GOT3 (cell line): Measurements from ENCODE around the gene RPS19.
"Not testable (repeated sequence)": the region's sequence is repeated elsewhere in the genome, so short reads cannot be mapped to it uniquely, and the experiment has no call there.

Experiments
- DNase-seq: peaks from one replicate; lab custom pipeline; 2025; ENCODE audit warnings: mixed read lengths; lab: John Stamatoyannopoulos, UW

The RPS19 gene

DNA sequence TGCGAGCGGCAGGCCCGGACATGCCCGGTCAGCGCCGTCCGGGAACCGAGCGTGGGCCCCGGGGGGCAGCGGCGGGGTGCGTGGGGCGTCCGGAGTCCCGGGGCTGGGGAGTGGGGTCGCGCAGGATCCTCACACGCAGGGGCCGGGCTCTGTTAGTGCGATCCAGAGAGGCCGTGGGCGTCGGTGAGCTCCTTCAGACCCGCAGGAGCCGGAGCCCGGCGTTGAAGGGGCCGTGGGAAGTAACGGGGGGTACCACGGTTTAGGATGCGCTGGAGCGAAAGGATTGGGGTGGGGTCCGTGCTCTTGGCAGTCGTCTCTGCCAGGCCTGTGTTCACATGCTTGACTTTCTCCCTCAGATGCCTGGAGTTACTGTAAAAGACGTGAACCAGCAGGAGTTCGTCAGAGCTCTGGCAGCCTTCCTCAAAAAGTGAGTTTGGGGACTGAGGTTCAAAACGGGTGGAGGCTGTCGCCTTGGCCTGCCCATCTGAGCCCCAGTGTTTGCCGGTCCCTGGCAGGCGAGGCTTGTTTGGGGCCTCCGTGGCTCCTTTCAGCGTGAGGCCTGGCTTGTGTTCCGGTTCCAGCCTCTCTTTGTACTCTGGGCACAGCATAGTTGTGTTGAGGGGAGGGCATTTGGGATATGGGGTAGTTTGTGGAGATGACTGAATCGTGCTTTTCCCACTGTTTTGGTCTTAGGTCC is 512 bp downstream of the RPS19 start:
- no peak for DNase-seq

DNA sequence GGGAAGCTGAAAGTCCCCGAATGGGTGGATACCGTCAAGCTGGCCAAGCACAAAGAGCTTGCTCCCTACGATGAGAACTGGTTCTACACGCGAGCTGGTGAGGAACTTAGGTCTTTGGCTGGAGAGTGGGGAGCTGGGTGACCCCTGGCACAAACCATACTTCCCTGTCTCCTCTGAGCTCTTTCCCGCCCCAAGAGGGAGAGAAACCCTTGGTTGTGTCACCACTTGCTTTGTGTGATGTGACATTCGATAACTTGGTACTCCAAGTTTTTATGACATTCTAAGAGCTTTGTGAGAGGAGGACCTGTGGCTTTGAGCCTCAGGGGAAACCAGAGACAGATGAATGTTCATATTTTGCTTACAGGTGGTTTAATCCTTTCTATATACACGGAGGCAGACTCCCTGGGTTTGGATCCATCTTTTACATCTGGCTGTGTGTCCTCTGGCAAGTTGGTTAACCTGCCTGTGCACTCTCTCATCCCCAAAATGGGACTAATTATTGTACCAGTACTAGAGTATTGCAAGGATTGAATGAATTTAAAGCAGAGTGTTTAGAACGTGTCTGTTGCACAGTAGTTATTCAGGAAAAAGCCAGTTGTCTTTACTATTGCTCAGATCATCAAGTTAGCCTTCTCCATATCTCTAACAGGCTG is 1.2 kb downstream of the RPS19 start:
- no peak for DNase-seq

DNA sequence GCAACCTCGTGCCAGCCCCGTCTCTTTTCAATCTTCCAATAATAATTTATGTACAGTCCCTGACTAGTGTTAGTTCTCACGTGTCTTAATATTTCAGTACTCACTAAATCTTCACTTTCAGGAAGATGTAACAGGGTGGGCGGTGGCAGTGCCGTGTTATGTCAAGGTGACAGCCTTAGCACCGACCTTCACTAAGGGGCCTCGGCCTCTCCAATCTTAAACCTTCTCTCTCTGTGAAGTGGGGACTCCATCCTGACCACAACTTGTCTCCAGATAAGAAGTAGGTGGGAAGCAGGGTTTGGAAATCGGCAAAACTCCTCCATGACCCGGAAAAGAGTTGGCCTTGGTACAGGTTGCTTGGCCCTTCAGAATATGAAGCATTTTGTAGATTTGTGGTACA is 1.8 kb downstream of the RPS19 start:
- DNase-seq = no peak

DNA sequence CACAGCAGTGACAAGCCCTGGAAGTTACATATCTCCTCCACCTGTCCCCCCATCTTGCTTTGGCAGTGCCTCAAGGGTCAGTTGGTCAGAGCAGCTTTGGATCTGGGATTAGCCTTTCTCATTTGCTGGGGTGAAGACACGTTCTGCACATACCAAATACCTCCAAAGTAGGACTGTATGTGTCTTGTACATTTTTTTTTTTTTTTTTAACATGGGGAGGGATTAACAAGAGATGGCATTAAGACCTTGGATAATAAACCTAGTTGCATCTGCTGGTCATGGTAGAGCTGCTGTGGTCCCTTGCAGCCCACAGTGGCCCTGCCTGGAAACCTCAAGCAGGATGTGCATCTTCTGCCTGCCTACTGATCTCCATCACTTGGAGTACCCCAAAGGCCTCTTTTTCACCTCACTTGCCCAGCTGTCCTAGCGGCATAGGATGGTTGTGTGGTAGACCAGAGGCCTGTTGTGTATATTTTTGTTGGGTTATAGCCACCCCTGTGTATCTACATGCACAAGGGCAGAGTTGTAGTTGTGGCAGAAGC is 2.5 kb downstream of the RPS19 start:
- no peak for DNase-seq

DNA sequence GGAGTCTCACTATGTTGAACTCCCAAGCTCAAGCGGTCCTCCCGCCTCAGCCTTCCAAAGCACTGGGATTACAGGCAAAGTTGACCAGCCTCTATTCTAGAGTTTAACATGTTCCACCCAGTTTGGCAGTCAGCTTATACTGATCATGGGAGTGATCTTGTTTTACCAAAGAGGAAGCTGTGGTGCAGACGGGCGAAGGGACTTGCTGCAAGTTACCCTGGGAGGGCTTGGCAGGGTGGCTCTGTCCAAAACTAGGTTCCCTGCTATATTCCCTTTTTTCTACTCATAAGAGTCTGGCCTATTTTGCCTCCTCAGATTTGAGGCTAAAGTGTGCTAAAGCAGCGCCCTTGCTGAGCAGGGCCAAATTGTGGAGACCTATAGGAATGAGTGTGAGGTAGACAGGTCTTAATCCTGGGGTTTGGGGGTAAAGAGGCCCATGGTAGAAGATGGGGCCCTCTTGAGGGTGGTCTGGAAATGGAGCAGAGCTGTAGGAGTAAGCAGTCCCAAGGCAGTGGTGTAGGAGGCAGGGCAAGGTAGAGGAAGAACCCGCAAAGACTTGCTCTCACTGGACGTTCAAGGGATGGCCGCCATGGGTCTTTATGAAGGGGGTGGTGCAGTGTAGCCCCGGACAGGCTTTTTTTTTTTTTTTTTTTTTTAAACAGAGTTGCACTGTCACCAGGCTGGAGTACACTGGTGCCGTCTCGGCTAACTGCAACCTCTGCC is 3.3 kb downstream of the RPS19 start:
- no peak for DNase-seq

DNA sequence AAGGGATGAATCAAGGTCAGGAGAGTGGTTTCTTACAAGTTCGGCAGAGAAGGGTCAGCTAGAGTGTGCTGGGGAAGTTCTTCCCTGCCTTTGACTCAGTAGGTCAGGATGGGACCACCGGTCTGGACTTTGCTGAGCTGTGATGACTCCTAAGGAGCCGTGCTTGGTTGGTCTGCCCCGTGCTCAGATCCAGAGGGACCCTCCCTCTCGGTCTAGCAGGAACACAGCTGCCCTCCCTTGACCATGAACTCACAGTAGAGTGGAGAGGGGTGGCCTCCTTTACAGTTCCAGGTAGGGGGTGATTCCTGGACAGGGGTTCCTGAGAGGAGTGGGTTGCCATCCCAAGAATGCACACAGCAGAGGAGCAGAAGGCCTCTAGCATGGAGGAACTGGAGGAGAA is 4.3 kb downstream of the RPS19 start:
- DNase-seq = no peak

- no peak for DNase-seq
Measured at GRCh38 chr19:41866284-41866683, 6.2 kb downstream of the RPS19 start.

GRCh38 chr19:41868120-41868988 is 8.3 kb downstream of the RPS19 start:
- DNase-seq = no peak

DNA sequence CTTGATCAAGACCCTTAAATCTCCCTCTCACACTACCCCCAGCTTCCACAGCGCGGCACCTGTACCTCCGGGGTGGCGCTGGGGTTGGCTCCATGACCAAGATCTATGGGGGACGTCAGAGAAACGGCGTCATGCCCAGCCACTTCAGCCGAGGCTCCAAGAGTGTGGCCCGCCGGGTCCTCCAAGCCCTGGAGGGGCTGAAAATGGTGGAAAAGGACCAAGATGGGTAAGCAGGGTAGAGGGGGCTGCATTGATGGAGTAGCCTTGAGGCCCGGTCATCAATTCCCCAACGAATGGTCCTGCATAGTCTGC is 8.9 kb downstream of the RPS19 start:
- no peak for DNase-seq

GRCh38 chr19:41869374-41869955 is 9.4 kb downstream of the RPS19 start:
- no peak for DNase-seq

- DNase-seq = no peak
Measured at GRCh38 chr19:41870401-41870873, 10.4 kb downstream of the RPS19 start.

- no peak for DNase-seq
Measured at GRCh38 chr19:41871573-41872383, 11.7 kb downstream of the RPS19 start.

DNA sequence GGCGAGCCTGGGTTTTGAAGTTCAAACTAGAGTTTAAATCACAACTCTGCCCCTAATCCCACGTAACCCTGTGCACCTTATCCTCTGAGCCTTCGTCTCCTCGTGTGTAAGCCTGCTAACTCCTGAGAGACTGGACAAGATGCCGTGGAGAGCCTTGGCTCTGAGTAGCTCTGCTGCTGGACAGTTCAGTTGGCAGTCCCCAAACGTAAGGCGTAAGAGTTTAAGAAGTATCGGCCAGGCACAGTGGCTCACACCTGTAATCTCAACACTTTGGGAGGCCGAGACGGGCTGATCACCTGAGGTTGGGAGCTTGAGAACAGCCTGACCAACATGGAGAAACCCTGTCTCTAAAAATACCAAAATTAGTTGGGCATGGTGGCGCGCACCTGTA is 12.3 kb downstream of the RPS19 start:
- no peak for DNase-seq

DNA sequence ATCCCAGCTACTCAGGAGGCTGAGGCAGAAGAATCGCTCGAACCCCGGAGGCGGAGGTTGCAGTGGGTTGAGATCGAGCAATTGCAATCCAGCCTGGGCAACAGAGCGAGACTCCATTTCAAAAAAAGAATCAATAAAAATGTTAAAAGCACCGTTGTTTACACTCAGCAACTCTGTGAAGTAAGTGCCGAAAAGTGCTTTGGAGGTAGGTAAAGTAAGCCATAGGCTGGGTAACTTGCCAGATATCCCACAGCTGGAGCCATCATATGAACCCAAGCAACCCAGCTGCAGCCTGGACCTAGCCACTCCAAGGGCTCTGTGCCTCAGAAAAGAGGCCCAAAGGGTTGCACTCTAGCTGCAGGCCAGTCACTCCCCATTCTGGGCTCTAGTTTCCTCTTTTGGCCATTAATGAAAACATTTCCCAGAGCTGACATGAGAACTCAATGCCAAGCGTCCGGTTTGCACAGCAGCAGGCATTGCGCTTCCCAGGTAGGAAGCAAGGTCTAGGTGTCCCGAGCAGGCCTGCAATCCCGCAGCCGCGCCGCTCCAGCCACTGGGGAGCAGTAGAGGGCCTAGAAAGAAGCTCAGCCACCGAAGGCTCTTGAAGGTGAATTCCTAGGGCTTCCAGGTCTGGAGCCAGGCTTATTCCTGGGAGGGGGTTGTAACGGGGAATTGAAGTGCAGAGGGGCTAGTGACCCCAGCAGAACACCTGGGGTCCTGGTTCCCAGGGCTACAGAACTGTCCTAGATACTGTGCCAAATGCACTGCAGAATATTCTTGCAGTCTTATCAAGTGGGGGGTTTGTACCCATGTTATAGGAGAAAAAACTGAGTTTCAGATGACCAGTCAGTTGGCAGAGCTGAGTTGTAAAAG is 13.0 kb downstream of the RPS19 start:
- DNase-seq = no peak

GRCh38 chr19:41875973-41876372 is 15.9 kb downstream of the RPS19 start:
- not testable (repeated sequence) for DNase-seq

- no peak for DNase-seq
Measured at GRCh38 chr19:41876847-41877832, 17.1 kb downstream of the RPS19 start, which contains the start of gene CD79A. CD79A (plus strand) TSS chr19:41877279; CDS start chr19:41877305, 26 bp downstream.

- DNase-seq = no peak
Measured at GRCh38 chr19:41877916-41878905, 18.2 kb downstream of the RPS19 start.
